RWPE1 (cell line): ENCODE measurements around the gene ABCF3.
A peak's percentile ranks its signal among the peaks of the same experiment; 100 is the strongest.

ENCODE experiments used
- CTCF ChIA-PET: fragments of 350-600 bp; sonication (Branson Sonifier 250); formaldehyde crosslinking; extraction: SDS; loops from one replicate; lab custom pipeline; 2021; lab: Yijun Ruan, JAX
- POLR2A ChIA-PET: fragments of 400-600 bp; formaldehyde crosslinking; extraction: SDS; loops from one replicate; lab custom pipeline; 2020; ENCODE audit warnings: antibody characterized with exemption; ENCODE audit not compliant: low non-redundant PET; lab: Yijun Ruan, JAX
- DNase-seq: peaks from one replicate; pipeline ENCODE4 v3.0.0; 2012; ENCODE audit warnings: low spot score
- H3K27ac ChIP-seq: fragments of 450-650 bp; 2 replicates; pipeline ENCODE4 v1.5.1; 2017
- CTCF ChIP-seq: fragments of 450-650 bp; conservative IDR thresholded peaks from 2 replicates; pipeline ENCODE4 v1.5.1; 2017; ENCODE audit warnings: low read depth, mild to moderate bottlenecking

Gene ABCF3

GRCh38 chr3:184164648-184165330 lies 21.2 kb upstream of the ABCF3 start:
- CTCF ChIA-PET, result interaction anchor here (1.2 kb wide), 1 partner anchor 30 kb away, joined by 3 read pairs; the partner anchor contains the start of gene EIF2B5
- no peak overlapping the region for H3K27ac ChIP-seq
- no peak for TF ChIP-seq CTCF
- POLR2A ChIA-PET, result no interaction called here
- no peak for DNase-seq

GRCh38 chr3:184165543-184165942 lies 20.5 kb upstream of the ABCF3 start:
- no peak for DNase-seq
- CTCF ChIA-PET, result interaction anchor here (0.6 kb wide), 1 partner anchor 76 kb away, joined by 3 read pairs; no protein-coding TSS in a partner anchor
- POLR2A ChIA-PET, result no interaction called here
- no peak overlapping the region for H3K27ac ChIP-seq
- TF ChIP-seq CTCF, result no peak

DNA sequence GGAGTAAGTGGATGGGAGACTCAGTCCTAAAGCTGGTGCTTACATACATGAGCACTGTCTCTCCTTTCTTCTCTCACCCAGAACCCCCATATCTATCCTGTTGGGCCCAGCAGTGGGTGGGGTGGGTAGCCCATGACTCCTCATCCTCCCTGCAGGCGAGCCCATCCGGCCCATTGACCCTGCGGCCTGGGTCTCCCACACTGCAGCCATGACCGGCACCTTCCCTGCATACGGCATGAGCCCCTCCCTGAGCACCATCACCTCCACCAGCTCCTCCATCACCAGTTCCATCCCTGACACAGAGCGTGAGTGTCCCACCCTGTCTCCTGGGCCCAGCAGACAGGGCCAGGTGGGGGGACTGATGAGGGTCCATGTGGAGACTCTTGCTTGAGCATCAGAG lies 19.3 kb upstream of the ABCF3 start:
- H3K27ac ChIP-seq, result 0 out of 2 replicates have a peak overlapping the region, but pooled peaks have one; percentile 7
- ChIA-PET CTCF (interaction anchor here (0.8 kb wide), 1 partner anchor 83 kb away, joined by 4 read pairs; no protein-coding TSS in a partner anchor), POLR2A (no interaction called here)
- no peak for DNase-seq
- no peak for TF ChIP-seq CTCF

DNA sequence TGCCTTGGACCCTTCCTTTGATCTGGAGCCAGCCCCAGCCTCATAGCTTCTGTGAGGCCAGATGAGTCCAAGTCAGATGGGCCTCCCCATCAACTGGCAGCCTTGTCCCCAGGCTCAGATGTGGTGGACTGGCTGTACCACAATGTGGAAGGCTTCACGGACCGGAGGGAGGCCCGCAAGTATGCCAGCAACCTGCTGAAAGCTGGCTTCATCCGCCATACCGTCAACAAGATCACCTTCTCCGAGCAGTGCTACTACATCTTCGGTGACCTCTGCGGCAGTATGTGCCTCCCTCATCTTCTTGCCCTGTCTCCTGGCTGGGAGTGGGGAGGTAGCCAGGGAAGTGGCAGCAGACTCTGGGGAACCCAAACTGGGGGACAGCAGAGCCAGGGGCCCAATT lies 18.2 kb upstream of the ABCF3 start:
- TF ChIP-seq CTCF, result no peak
- DNase-seq, result no peak
- peak overlapping the region; percentile 49; the same call in 1 of the 2 replicates for H3K27ac ChIP-seq
- POLR2A ChIA-PET, result no interaction called here
- CTCF ChIA-PET, result no interaction called here

DNA sequence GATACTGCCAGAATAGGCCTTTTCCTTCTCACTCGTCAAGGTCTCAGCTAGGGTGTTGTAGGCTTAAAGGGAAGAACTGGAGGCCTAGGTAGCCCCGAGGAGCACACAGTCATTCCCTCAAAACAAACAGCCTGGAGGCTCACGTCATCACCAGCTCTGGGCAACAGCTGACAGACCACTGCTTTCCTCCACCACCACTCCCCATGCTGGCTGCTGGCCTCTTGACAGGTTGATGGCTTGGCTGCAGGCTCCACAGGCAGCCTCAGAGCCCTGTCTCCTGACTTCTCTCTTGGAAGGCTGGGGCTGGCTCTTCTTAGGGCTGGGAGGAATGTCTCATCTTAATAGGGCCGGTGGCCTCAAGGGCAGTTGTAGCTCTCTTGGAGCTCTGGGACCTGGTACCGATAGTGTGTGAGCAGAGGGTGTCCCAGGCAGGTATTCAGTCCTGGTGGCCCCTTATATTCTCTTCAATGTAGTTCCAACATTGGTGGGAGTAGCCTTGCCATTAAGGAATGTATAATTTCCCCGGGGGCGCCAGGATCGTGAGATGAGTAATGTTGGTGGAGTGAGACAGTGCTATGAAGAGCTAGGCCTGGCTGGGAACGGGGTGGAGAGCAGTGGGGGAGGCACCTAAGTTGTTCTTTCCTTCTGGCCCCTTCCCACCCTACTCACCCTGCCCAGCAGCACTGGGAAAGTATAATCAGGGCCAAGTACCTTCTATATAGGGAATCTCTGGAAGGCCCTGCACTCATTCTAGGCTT lies 17.5 kb upstream of the ABCF3 start:
- peak overlapping the region; percentile 49 for H3K27ac ChIP-seq
- TF ChIP-seq CTCF, result no peak
- peak; percentile 59 for DNase-seq
- ChIA-PET POLR2A (no interaction called here), CTCF (no interaction called here)
